SK-N-SH treated with all-trans-retinoic acid at 6 μM for 48 hours (cell line): ENCODE measurements around the gene SCAF11.

Experiments
- GLIS3 ChIP-seq: fragments of 250-450 bp; sonication (Bioruptor Pico); IDR thresholded peaks from 2 replicates; pipeline ENCODE4 v1.5.0; 2020; ENCODE audit warnings: mild to moderate bottlenecking, moderate library complexity
- ISL1 ChIP-seq: fragments of 250-450 bp; sonication (Bioruptor Pico); IDR thresholded peaks from 2 replicates; pipeline ENCODE4 v2.1.2; 2022; ENCODE audit warnings: mild to moderate bottlenecking, moderate library complexity
- OSR1 ChIP-seq: fragments of 250-450 bp; sonication (Bioruptor Pico); IDR thresholded peaks from 2 replicates; pipeline ENCODE4 v1.8.0; 2022; ENCODE audit warnings: moderate library complexity, mild to moderate bottlenecking, inconsistent platforms
- PATZ1 ChIP-seq: fragments of 250-450 bp; sonication (Bioruptor Pico); IDR thresholded peaks from 2 replicates; pipeline ENCODE4 v1.8.0; 2020; ENCODE audit warnings: mild to moderate bottlenecking, moderate library complexity, borderline replicate concordance
- TOX ChIP-seq: fragments of 250-450 bp; sonication (Bioruptor Pico); IDR thresholded peaks from 2 replicates; pipeline ENCODE4 v1.8.0; 2021; ENCODE audit warnings: mild to moderate bottlenecking, moderate library complexity, borderline replicate concordance

GRCh38 chr12:45907955-45908354 lies 82.4 kb downstream of the SCAF11 start:
- TF ChIP-seq OSR1 (CRISPR knock-in tag) (no peak), TOX (CRISPR knock-in tag) (no peak), GLIS3 (CRISPR knock-in tag) (no peak), PATZ1 (no peak), ISL1 (CRISPR knock-in tag) (no peak)
